GM19463 (cell line): Measurements from ENCODE around the gene CGREF1.
"Not testable (repeated sequence)": the region's sequence is repeated elsewhere in the genome, so short reads cannot be mapped to it uniquely, and the experiment has no call there.

Experiments
- ATAC-seq: cut with Tn5 transposase; IDR thresholded peaks from one replicate; pipeline ENCODE4 v1.9.1; 2021; ENCODE audit warnings: mild to moderate bottlenecking, moderate library complexity; ENCODE audit not compliant: unreplicated experiment

The CGREF1 gene

DNA sequence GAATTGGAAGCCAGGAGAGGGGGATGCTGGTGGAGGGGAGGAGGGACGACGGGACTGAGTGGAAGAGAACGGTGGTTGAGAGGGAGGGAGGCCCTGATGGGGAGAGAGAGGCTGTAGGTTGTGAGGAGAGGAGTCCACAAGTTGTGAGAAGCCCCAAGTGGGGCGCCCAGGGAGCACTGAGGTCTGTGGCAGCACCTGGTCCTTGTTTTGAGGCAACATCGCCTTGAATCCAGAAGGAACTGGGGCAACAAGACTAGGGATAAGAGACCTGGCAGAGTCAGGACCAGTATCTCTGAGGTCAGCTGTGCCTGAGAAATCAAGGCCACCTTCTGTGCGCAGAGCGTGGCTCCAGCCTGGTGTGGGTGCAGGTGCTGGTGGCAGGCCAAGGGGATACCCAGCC is 19.2 kb upstream of the CGREF1 start:
- no peak for ATAC-seq

DNA sequence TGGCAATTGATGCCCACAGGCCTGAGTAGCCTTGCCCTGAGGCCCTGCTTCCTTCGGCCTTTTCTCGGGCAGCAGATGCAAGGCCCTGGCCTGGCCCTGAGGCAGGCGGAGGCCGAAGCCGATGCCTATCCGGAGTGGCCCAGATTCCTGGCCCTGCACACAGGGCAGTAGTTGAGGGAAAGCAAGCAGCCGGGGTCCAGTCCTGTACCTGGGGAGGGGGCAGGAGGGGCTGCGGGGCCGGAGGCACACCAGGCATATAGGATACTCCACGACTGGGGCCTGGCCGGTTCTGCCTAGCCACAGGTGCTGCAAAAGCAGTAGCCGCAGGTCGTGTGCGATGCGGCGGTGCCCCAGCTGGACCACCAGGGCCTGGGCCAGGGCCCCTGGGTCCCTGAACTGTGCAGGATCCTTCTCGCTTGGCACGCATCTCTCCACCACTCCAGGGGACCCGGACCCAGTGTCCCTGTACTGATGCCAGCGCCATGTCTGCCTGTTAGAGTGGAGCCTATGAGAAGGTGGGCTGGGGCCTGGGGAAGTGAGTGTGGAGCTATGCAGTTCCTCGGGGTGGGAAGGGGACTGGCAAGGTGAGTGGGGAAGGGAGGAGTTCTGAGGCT is 18.5 kb upstream of the CGREF1 start:
- no peak for ATAC-seq

DNA sequence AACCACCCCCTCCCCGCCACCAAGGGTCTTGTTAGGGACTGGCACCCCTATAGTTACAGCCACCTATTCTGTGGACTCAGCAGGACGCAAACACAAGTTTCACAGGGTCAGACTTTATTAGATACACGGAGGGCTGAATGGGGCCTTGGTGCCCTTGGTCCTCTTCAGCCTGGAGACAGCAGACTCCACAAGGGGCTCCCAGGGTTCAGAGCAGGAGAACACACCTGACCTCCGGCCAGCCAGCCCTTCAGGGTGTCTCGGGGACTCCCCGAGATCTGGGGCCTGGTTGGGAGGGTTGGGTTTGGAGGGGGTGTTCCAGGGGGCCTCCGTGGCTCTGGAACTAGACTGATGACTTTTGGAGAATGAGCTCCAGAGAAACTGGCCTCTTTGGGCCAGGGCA is 17.8 kb upstream of the CGREF1 start:
- ATAC-seq, result no peak

DNA sequence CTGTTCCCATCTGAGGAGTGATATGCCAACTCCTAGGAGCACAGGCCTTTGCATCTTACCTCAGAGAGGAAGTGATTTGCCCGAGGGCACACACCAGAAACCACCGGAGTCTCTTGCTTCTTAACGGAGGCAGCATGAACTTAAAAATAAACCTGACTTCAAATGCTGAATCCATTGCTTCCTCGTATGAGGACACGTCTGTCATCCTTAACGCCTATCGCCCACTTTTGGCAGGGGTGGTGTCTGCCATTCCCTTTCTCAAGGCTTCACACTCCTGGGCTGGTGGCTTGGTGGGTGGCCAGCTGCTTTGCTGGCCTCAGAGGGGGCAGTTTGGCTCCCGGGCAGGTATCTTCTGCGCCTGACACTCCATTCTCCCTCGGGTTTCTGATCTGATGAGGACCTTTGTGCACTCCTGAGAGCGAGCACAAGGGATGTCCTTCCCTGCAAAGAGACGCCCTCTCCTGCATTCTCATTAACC is 16.6 kb upstream of the CGREF1 start:
- ATAC-seq, result no peak

DNA sequence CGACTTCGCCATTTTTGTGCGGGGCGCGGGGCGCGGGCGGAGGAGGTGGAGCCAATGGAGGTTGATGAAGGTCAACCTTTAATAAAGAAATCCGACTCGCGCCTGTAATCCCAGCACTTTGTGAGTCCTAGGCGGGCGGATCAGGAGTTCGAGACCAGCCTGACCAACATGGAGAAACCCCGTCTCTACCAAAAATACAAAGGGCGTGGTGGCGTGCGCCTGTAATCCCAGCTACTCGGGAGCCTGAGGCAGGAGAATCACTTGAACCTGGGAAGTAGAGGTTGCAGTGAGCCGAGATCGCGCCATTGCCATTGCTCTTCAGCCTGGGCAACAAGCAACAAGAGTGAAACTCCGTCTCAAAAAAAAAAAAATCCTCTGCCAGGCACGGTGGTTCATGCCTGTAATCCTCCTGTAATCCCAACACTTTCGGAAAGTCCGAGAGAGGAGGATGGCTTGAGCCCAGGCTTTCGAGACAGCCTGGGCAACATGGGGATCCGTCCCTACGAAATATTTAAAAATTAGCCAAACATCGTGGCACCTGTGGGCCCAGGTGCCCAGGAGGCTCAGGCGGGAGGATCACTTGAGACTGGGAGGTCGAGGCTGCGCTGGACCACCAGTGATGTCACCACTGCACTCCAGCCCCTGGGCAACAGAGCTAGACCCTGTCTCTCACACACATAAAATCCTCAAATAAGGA is 16.0 kb upstream of the CGREF1 start:
- no peak for ATAC-seq

DNA sequence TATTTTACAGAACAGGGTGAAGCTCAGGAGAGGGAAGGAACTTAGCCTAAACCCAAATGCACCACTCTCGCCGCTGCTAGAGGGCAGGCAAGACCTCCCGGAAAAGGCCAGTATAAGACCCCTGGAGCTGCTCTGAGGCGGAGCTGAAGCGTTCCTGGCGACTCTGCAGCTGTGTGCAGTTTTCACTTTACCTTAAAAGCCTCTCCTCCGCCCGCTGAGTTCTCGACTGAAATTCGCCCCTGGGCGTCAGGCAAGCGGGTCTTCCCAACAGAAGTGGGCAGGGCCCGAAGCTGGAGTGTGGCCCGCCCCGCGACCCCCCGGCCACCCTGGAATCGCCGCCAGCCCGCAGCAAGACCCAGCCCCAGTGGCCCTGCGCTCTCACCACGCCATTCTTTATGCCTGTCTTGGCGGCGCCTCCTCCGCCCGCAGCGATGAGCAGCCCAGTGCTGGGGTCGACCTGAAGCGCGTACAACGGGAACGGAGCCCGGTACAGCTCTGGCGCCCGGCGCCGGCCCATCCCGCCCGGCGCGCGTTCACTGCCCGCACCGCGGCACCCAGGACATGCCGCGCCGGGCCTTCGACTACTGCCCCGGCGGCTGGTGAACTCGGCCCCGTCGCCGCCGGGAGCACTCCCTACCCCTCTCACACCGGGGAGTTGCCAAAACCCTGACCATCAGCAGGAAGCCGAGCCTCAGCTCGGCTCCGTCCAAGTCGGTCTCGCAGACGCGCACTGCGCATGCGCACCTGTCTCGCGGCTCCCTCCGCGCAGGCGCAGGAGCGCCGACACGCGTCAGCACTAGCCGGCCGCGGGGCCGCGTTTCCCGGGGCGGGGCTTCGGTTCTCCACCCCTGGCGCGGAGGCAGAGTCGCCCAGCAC is 15.2 kb upstream of the CGREF1 start, which contains the start of gene PREB:
Gene PREB (minus strand): TSS at position 732 of the 876 bp plus-strand sequence. CDS start 215 bp downstream, at position 517.
- peak; percentile 92 for ATAC-seq

DNA sequence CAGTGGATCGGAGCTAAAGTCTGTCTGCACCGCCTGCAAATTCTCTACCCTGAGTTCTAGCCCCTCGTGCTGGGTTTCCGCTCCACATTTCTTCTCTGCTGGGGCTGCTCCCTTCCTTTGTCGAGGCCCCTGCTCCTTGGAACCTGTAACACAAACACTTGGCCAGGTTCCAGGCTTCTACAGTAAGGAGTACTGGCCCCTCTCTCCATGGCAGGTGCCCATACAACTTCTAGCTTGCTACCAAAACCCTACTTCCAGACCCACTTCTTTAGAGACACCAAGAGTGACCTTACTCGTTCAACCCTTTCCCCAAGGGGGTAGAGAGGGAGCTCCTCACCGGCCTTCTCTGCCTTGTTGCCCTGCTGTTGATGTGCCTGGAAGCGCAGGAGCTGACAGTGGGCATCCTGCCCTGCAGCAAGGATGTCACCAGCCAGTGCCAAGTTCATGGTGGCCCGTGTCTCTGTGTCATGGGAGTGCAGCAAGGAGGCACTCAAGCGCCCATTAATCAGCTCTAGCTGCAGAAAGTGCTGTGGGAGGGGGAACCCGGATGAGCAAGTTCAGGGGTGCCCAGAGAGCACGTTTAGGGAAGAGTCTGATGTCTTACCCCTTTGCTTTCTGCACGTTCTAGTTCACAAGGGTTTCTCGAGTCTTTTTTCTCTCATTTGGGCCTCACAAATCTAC is 14.4 kb upstream of the CGREF1 start:
- ATAC-seq, result no peak

DNA sequence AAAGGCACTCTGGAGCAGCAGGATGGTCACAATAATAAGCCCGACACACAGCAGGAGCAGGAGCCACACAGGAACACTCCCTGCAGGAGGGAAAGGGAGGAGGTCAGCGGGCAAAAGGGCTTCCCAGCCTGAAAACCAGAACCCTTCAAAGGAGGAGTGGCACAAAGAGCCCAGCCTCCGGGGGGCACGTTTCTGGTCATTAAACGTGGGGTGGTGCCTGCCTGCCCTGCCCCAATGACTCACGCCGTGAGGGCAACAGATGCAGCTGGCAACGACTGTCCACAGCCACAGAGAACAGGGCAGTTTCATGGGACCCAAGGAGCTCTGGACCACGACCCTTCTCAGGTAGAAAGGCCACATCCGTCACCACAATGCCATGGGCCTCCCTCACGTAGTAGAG is 12.5 kb upstream of the CGREF1 start:
- ATAC-seq, result no peak

DNA sequence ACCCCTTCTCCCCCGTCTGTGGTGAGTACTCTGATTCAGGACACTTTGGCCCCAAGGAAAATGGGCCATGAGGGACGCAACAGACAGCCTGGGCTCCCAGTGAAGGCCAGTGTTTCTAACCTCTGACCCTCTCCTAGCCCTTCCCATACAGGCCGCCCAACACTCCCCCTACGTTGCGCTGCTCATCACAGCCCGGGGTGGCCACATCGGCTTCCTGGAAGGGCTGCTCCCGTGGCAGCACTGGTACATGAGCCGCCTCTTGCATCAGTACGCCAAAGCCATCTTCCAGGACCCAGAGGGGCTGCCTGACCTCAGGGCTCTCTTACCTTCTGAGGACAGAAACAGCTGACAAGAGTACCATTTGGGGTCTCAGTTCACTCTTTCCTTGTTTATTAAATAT is 11.5 kb upstream of the CGREF1 start:
- no peak for ATAC-seq

DNA sequence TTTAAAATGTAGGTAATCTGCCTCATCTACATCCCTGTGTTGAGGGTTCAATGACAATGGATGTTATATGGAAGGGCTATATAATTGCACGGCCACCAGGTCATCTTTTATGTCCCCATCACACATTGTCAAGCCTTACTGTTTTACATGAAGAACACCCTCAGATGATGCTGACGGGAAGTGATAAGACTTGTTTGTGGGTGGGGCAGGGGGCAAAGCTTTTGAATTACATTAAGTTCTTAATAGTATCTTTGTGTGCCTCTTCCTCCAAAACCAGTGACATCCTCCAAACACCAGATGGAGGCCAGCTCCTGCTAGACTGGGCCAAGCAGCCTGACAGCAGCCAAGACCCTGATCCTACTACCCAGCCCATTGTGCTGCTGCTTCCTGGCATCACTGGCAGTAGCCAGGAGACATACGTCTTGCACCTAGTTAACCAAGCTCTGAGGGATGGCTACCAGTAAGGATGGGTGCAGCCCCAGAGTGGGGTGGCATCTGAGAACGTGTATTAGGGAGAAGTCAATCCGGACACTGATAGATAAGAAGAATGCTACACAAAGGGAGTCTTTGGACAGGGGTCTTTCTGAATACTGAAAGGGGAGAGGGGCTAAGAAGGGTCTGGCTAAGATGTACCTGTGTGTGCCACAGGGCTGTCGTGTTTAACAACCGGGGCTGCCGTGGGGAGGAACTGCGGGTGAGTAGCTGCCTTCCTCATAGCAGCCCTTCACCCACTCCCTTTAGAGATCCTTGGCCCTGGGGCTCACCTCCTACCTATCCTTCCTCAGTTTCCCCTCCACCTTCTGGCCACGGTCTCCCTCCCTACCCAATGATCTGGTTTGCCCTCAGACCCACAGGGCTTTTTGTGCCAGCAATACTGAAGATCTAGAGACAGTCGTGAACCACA is 10.0 kb upstream of the CGREF1 start:
- no peak for ATAC-seq

DNA sequence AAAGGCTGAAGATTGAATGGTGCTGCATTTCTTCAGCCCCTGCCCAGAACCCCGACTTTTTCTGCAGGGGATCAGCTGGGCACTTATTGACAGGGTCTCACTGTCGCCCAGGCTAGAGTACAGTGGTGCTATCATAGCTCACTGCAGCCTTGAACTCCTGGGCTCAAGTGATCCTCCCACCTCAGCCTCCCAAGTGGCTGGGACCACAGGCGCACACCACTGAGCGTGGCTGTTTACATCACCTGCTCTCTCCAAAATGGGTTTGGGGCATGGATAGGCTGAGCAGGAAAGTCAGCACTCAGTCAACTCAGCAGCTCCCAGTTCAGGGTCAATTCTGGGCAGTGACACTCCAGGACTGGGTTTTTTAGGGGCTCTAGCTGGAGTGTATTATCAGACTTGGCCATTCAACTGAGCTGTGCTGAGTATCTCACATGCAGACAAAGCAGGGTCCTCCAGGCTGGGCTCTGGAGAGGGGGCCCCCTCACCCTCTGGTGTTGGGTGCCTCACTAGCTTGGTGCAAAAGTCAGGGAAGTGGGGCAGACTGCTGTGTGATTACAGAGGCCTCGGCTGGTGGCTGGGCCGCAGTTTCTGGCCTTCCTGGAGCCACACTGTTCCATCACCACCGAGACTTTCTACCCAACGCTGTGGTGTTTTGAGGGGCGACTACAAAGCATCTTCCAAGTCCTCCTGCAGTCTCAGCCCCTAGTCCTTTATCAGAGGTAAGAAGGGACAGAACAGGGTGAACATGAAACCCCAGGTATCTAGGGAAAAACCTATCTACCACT is 9.1 kb upstream of the CGREF1 start:
- ATAC-seq, result no peak

DNA sequence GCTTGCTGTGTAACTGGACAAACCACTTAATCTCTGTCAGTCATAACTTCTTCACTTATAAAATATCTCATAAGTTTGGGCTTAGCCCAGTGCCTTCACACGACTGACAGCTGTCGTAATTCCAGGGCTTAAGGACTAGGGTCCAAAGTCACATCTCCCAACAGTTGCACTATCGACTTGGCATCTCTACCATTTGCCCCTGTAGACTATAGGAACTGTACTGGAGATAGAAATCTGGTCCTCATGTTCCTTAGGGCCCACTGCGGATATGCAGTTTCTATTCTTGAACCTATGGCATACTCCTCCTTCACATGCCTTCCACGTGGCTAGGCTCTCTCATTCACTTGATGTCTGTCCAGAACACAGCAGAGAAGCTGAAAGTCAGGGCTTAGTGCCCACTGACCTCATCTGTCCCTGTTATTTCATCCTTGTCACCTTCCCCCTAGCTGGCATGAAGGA is 7.4 kb upstream of the CGREF1 start:
- ATAC-seq, result no peak

DNA sequence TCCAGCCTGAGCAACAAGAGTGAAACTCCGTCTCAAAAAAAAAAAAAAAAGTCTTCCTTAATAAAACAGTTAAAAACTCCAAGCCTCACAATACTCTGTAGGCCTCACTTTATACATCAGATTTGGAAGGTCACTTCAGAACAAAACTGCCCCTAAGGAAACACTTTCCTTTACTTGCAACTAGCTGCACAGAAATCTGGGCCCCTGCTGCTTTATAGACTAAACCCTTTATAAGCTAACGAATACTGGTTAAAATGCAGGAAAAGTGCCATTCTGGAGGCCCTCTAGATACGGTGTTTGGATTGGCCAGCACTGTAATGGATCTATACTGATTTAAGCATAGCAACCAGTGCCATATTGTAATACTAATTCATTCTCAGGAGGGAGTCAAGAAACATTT is 6.2 kb upstream of the CGREF1 start:
- no peak for ATAC-seq

DNA sequence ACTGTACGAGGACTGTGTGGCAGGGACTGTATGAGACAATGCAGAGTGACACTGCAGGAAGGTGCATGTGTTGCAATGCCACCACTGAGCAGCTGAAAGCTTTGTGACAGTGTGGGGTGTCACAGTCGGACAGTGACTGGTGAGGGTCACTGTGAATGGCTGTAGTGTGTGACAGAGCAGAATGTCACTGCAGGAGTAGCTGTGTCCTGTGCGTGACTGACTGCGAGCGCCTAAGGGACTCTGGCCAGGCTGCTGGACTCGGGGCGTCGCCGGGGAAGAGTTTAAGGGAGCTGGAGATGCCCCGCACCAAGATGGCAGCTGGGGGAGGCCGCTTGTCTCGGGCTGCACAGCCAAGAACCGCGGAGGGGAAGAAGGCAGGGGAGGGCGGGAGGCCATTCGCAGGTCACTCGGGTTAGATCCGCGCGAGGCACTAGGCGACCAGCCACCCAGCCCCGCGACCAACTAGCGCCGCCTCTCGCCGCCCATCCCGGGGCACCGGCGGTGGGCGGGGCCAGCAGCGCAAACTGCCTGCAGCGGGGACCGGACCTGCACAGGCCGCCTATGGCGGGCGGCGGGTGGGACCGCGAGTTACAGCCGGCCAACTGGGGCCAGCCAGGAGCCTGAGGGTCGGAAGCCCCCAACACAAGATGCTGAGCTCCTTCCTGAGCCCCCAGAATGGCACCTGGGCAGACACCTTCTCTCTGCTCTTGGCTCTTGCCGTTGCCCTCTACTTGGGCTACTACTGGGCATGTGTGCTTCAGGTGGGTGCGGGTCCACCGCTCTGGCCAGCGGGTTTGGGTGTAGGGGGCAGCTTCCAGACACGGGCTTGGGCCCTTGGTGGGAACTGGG is 4.6 kb upstream of the CGREF1 start, which contains the start of gene ABHD1:
Gene ABHD1 (plus strand): TSS at position 514 of the 849 bp plus-strand sequence. CDS start 134 bp downstream, at position 648.
- peak; percentile 56 for ATAC-seq

DNA sequence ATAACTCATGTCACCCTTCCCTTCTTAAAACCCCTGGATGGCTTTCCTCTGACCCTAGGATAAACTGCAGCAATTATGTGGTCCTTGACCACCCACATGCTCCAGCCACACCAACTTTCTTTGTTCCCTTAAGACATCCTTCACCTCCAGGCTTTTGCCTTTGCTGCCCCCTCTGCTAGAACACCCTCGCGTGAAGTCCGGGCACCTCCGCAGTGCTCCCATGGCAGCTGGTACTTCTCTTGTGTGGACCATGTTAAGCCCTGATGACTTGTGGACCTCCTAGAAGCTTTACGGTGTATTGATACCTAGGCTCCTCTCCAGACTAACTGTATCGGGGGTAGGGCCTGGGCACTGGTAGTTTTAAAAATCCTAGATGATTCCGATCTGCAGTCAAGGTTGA is 3.9 kb upstream of the CGREF1 start:
- ATAC-seq, result no peak

DNA sequence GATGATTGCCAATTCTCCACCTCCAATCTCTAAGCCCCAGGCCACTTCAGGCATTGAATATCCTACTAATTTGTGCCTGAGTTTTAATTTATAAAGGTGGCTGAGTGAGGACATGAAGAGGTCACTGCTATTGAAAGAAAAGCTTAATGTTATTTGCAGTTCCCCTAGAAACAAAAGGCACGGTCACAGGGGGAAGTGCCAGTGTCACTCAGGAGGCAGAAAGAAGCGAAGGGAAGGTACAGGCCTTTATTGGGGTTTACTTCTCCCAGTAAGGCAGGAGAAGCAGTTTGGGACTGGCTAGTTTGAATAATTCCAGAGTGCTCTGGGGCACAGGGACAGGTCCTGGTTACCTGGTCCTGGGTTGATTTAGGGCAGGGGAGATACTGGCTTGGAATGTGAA is 3.0 kb upstream of the CGREF1 start:
- no peak for ATAC-seq

DNA sequence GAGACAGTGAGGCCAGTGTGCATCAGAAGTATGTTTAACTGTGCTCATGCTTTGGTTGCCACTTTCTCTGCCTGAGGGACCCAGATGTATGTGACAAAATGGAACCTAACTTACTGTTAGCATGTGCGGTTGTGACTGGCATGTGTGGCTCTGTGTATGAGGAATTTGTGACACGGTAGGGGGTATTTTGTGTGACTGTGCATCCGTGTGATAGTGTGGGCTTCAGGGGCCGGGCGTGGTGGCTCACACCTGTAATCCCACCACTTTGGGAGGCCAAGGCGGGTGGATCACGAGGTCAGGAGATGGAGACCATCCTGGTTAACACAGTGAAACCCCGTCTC is 372 bp upstream of the CGREF1 start:
- not testable (repeated sequence) for ATAC-seq

DNA sequence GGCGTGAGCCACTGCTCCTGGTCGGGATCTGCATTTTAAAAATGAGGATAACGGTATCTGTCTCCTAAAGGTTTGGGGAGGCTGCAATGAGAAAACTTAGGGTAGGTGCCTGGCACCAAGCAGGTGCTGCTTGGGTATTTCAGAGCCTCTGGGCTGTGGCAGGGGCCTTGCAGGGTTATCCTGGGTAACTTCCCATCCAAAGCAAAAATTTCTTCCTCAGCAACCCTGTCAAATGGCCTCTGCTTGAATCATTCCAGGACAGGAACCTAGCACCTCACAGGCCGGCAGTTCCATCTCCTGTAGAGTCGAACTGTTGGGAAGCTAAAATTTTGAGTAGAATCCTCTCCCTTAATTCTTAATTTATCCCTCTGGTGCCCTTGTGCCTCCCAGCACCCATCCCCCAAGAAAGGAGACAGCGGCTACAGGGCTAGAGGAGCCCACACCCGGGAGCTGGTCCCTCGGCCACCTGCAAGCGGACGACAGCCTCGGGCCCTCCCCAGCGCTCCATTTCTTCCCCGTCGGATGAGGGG is 868 bp downstream of the CGREF1 start:
- no peak for ATAC-seq
